Coronary artery (tissue), 2 donors: Measurements from ENCODE around the gene SNAPC4.

Experiments used
- DNase-seq: peaks from one replicate; pipeline ENCODE4 v3.0.0-alpha.2; 2017; ENCODE audit warnings: low spot score
- H3K27ac ChIP-seq, 2 donors: fragments of 200-600 bp; sonication (generic); one replicate each; pipeline ENCODE4 v1.5.1; 2016 to 2019
- H3K4me3 ChIP-seq: fragments of 200-600 bp; sonication (generic); 2 replicates; pipeline ENCODE4 v1.5.1; 2016; ENCODE audit warnings: mild to moderate bottlenecking, moderate library complexity
- CTCF ChIP-seq: fragments of 200-600 bp; sonication (generic); IDR thresholded peaks from one replicate; pipeline ENCODE4 v1.5.1; 2019; ENCODE audit warnings: antibody characterized with exemption

The SNAPC4 gene

GRCh38 chr9:136400038-136400834 lies at the start of gene SNAPC4:
Gene SNAPC4, minus strand, starts transcription at chr9:136400170. Its CDS starts 1,742 bp downstream, at chr9:136398428.
- H3K4me3 ChIP-seq = peak within 1 kb of the TSS; percentile 99
- TF ChIP-seq CTCF = peak; percentile 82
- DNase-seq = peak; percentile 88

GRCh38 chr9:136448655-136449054 lies 48.7 kb upstream of the SNAPC4 start:
- no peak for DNase-seq
- no peak for TF ChIP-seq CTCF
- Histone ChIP-seq H3K27ac (no peak overlapping the region), H3K4me3 (no peak overlapping the region)

More at GRCh38 chr9:136400038-136400834, at the start of gene SNAPC4:
- peak within 1 kb of the TSS; percentile 41 to 64 for H3K27ac ChIP-seq

GRCh38 chr9:136447173-136447778 lies 47.3 kb upstream of the SNAPC4 start:
- no peak for TF ChIP-seq CTCF
- Histone ChIP-seq H3K27ac (no peak overlapping the region), H3K4me3 (no peak overlapping the region)
- DNase-seq = no peak

- DNase-seq = no peak
- TF ChIP-seq CTCF = no peak
- no peak overlapping the region for H3K27ac ChIP-seq
These were observed 45.8 kb upstream of the SNAPC4 start for GRCh38 chr9:136445799-136446198.

GRCh38 chr9:136444102-136444501 lies 44.1 kb upstream of the SNAPC4 start:
- no peak overlapping the region for H3K4me3 ChIP-seq
- TF ChIP-seq CTCF = no peak
- no peak overlapping the region for H3K27ac ChIP-seq
- DNase-seq = no peak

More at GRCh38 chr9:136445799-136446198, 45.8 kb upstream of the SNAPC4 start:
- H3K4me3 ChIP-seq = no peak overlapping the region

- TF ChIP-seq CTCF = no peak
These were observed 43.7 kb upstream of the SNAPC4 start for GRCh38 chr9:136443687-136444086.

GRCh38 chr9:136443087-136443486 lies 43.1 kb upstream of the SNAPC4 start:
- TF ChIP-seq CTCF = no peak
- no peak for DNase-seq
- no peak overlapping the region for H3K27ac ChIP-seq
- H3K4me3 ChIP-seq = no peak overlapping the region

More at GRCh38 chr9:136443687-136444086, 43.7 kb upstream of the SNAPC4 start:
- no peak overlapping the region for H3K4me3 ChIP-seq
- DNase-seq = no peak
- no peak overlapping the region for H3K27ac ChIP-seq
